Stimulated activated CD4-positive, alpha-beta T cell treated with anti-CD3 and anti-CD28 coated beads, TNF-alpha, amount 100 ng/mL, for 48 hours (primary cell): ENCODE measurements around the gene CATSPERE.
"Not testable (repeated sequence)": the region's sequence is repeated elsewhere in the genome, so short reads cannot be mapped to it uniquely, and the experiment has no call there.

Experiments
- DNase-seq, 3 donors: peaks; one replicate each; pipeline ENCODE4 v3.0.0-alpha.2; 2020; ENCODE audit warnings: low read depth in 3 of 3

Gene CATSPERE

GRCh38 chr1:244448279-244449036 lies 12.6 kb upstream of the CATSPERE start:
- no peak for DNase-seq

GRCh38 chr1:244449936-244450508 lies 11.1 kb upstream of the CATSPERE start:
- no peak for DNase-seq

GRCh38 chr1:244450597-244451538 lies 10.2 kb upstream of the CATSPERE start:
- DNase-seq: peak; percentile 19 to 41 (median 27)

GRCh38 chr1:244451539-244451950 lies 9.5 kb upstream of the CATSPERE start, which contains the start of gene ADSS2:
TSS of gene ADSS2 (minus strand) at chr1:244451909. CDS start at chr1:244451817, 92 bp downstream.
- no peak for DNase-seq

GRCh38 chr1:244451951-244452795 lies 8.9 kb upstream of the CATSPERE start:
- peak; percentile 97 to 99 (median 97) for DNase-seq

- DNase-seq: no peak
Observed at GRCh38 chr1:244454412-244454811, 6.7 kb upstream of the CATSPERE start.

GRCh38 chr1:244456586-244456985 lies 4.5 kb upstream of the CATSPERE start:
- DNase-seq: no peak

GRCh38 chr1:244458781-244459180 lies 2.3 kb upstream of the CATSPERE start:
- no peak for DNase-seq

- DNase-seq: peak in 1 of 3 donors; percentile 22
Observed at GRCh38 chr1:244460197-244460596, 876 bp upstream of the CATSPERE start.

GRCh38 chr1:244466724-244467123 lies 5.7 kb downstream of the CATSPERE start:
- DNase-seq: no peak

GRCh38 chr1:244473059-244473605 lies 12.1 kb downstream of the CATSPERE start:
- no peak for DNase-seq

GRCh38 chr1:244484971-244485370 lies 23.9 kb downstream of the CATSPERE start:
- DNase-seq: not testable (repeated sequence)

GRCh38 chr1:244494653-244495052 lies 33.6 kb downstream of the CATSPERE start:
- no peak for DNase-seq

GRCh38 chr1:244496186-244496585 lies 35.1 kb downstream of the CATSPERE start:
- no peak for DNase-seq

GRCh38 chr1:244497805-244498204 lies 36.7 kb downstream of the CATSPERE start:
- DNase-seq: no peak

- not testable (repeated sequence) for DNase-seq
Observed at GRCh38 chr1:244499484-244499883, 38.4 kb downstream of the CATSPERE start.

GRCh38 chr1:244500515-244500914 lies 39.4 kb downstream of the CATSPERE start:
- not testable (repeated sequence) for DNase-seq

GRCh38 chr1:244502630-244503029 lies 41.6 kb downstream of the CATSPERE start:
- no peak for DNase-seq

- DNase-seq: no peak
Observed at GRCh38 chr1:244513493-244513892, 52.4 kb downstream of the CATSPERE start.

- no peak for DNase-seq
Observed at GRCh38 chr1:244515680-244516079, 54.6 kb downstream of the CATSPERE start.

GRCh38 chr1:244536316-244536715 lies 75.2 kb downstream of the CATSPERE start:
- no peak for DNase-seq
